Esophagus muscularis mucosa (tissue), 4 donors: ENCODE measurements around the gene PREX1. TPM values are rescaled to one million over a fixed set of nuclear protein-coding genes. Genes with fewer than 3 reads are reported as not detected.
A peak's percentile ranks its signal among the peaks of the same experiment; 100 is the strongest.

ENCODE experiments used
- DNase-seq: peaks from one replicate; pipeline ENCODE4 v3.0.0-alpha.2; 2017; ENCODE audit errors: extremely low spot score
- H3K27ac ChIP-seq, 4 donors: fragments of 200-600 bp; sonication (generic); replicated peaks in 1 of 4; 1 replicate in 3 of 4; 2 replicates in 1 of 4; pipeline ENCODE4 v1.5.1; 2016 to 2019; ENCODE audit warnings: mild to moderate bottlenecking in 1 of 4
- H3K27me3 ChIP-seq, 4 donors: fragments of 200-600 bp; sonication (generic); one replicate each; pipeline versions ENCODE4 v1.5.1 to v1.6.0; 2016 to 2019
- H3K36me3 ChIP-seq, 4 donors: fragments of 200-600 bp; sonication (generic); one replicate each; pipeline ENCODE4 v1.5.1; 2016 to 2019
- H3K4me1 ChIP-seq, 4 donors: fragments of 200-600 bp; sonication (generic); one replicate each; pipeline ENCODE4 v1.5.1; 2016 to 2019
- H3K4me3 ChIP-seq, 4 donors: fragments of 200-600 bp; sonication (generic); 1 replicate in 2 of 4; 2 replicates in 2 of 4; pipeline ENCODE4 v1.5.1; 2016 to 2019; ENCODE audit warnings: mild to moderate bottlenecking in 4 of 4, moderate library complexity in 1 of 4
- H3K9me3 ChIP-seq, 4 donors: fragments of 200-600 bp; sonication (generic); 1 replicate in 3 of 4; 2 replicates in 1 of 4; pipeline ENCODE4 v1.5.1; 2016 to 2019
- EP300 ChIP-seq: sonication (generic); formaldehyde crosslinking; IDR thresholded peaks from one replicate; pipeline ENCODE4 v1.6.1; 2017; ENCODE audit warnings: antibody characterized with exemption
- POLR2A ChIP-seq: fragments of 450-650 bp; IDR thresholded peaks from one replicate; pipeline ENCODE4 v1.6.1; 2017; ENCODE audit warnings: antibody characterized with exemption, moderate library complexity, mild to moderate bottlenecking, low read depth
- POLR2AphosphoS5 ChIP-seq, 2 donors: sonication (generic); formaldehyde crosslinking; IDR thresholded peaks; one replicate each; pipeline ENCODE4 v1.6.1; 2017; ENCODE audit warnings: antibody characterized with exemption in 2 of 2
- WGBS: methylation state at CpG from one replicate; pipeline ENCODE4 v1.1.5; 2018; 5-methylcytosine and 5-hydroxymethylcytosine counted together
- intact Hi-C: fragments of 100-400 bp; cut with DNase I; formaldehyde crosslinking; loops from one replicate; pipeline ENCODE4 v1.15.1; 2023
- total RNA-seq, 4 donors: library from RNA; depleted of rRNA; stranded (reverse); fragments of >200 nt; gene quantifications; one replicate each; pipeline versions ENCODE4 v1.1.0 to v1.2.1, GENCODE V29; 2016
- TF ChIP-seq, protein P1 (sequence below), 3 experiments: fragments of 200-600 bp in 2 of 3; fragments of 450-650 bp in 1 of 3; sonication (generic) in 2 of 3; IDR thresholded peaks; one replicate each; pipeline ENCODE4 v1.5.1; 2017 to 2019; ENCODE audit warnings: antibody characterized with exemption in 3 of 3, mild to moderate bottlenecking in 2 of 3, moderate library complexity in 1 of 3

Gene PREX1
- total RNA-seq, 4 donors from 2014 or later: 20.8 to 37.1 (median 24.3) TPM

DNA sequence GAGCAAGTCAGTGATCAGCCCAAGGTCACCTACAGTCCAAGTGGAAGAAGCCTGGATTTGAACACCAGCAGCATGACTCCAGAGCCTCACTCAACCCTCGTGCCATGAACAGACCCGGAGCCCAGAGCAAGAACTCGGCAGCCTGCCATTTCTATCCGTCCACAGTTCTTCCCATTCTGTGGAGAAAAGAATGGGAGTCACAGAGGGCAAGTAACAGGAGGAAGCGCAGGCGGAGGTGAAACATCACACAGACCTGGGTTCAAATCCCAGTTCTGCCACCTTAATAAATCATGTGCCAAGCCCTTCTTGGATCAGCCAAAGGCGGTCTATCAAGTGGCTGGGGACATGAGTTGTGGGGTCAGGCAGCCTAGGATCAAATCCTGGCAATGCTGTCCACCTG lies 4.3 kb downstream of the PREX1 start:
- H3K36me3 ChIP-seq: no peaks in the 10 kb centered on the region
- H3K9me3 ChIP-seq: no peaks in the 10 kb centered on the region
- H3K4me3 ChIP-seq: peak overlapping the region in 2 of 4 donors; percentile 13 to 31
- peak overlapping the region; percentile 40 to 73 (median 58) for H3K27ac ChIP-seq
- TF ChIP-seq EP300: no peak
- TF ChIP-seq, protein P1, sequence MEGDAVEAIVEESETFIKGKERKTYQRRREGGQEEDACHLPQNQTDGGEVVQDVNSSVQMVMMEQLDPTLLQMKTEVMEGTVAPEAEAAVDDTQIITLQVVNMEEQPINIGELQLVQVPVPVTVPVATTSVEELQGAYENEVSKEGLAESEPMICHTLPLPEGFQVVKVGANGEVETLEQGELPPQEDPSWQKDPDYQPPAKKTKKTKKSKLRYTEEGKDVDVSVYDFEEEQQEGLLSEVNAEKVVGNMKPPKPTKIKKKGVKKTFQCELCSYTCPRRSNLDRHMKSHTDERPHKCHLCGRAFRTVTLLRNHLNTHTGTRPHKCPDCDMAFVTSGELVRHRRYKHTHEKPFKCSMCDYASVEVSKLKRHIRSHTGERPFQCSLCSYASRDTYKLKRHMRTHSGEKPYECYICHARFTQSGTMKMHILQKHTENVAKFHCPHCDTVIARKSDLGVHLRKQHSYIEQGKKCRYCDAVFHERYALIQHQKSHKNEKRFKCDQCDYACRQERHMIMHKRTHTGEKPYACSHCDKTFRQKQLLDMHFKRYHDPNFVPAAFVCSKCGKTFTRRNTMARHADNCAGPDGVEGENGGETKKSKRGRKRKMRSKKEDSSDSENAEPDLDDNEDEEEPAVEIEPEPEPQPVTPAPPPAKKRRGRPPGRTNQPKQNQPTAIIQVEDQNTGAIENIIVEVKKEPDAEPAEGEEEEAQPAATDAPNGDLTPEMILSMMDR (IDR thresholded peaks at IDR 0.05): no peak
- TF ChIP-seq POLR2AphosphoS5 (IDR thresholded peaks at IDR 0.05): no peak
- no peak for TF ChIP-seq POLR2A
- WGBS: 95% methylated on average over 7 of the region's 7 CpGs
- no peak for DNase-seq
- peaks cover 0 to 26% (median 0%) of the 10 kb centered on the region in 4 donors for H3K27me3 ChIP-seq
- intact Hi-C loops: no loop called here
- H3K4me1 ChIP-seq: peaks cover 6 to 68% (median 47%) of the 10 kb centered on the region in 4 donors

- no peaks in the 10 kb centered on the region for H3K36me3 ChIP-seq
- no peaks in the 10 kb centered on the region for H3K9me3 ChIP-seq
- peak overlapping the region in 2 of 4 donors; percentile 13 to 31 for H3K4me3 ChIP-seq
- peak overlapping the region; percentile 40 to 73 (median 58) for H3K27ac ChIP-seq
- peaks cover 6 to 69% (median 42%) of the 10 kb centered on the region in 4 donors for H3K4me1 ChIP-seq
- intact Hi-C loops: no loop called here
- 62% methylated on average over 8 of the region's 8 CpGs for WGBS
- peak in 1 of 2 donors; percentile 14 for TF ChIP-seq POLR2AphosphoS5 (IDR thresholded peaks at IDR 0.05)
- no peak for TF ChIP-seq EP300
- H3K27me3 ChIP-seq: peaks cover 0 to 21% (median 0%) of the 10 kb centered on the region in 4 donors
- DNase-seq: no peak
Observed at GRCh38 chr20:48822879-48823385, 4.9 kb downstream of the PREX1 start.

DNA sequence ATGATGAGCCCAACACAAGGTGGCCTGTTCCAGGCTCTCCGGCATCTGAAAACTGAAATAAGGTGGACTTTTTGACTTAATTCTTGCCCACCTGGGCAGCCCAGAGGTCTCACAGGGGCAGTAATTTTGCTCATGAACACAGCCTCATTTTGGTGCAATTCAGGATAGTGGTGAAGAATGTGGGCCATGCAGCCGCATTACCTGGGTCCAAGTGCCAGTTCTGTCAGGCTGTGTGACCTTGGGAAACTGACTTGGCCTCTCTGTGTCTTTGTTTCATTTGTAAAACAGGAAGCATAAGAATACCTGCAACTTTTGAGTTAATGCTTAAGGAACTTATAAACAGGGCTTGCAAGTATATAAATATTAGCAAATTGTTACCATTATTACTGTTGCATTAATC lies 5.6 kb downstream of the PREX1 start:
- H3K36me3 ChIP-seq: no peaks in the 10 kb centered on the region
- intact Hi-C loops: no loop called here
- H3K9me3 ChIP-seq: no peaks in the 10 kb centered on the region
- 91% methylated on average over 2 of the region's 2 CpGs for WGBS
- H3K27ac ChIP-seq: peak overlapping the region in 1 of 4 donors; percentile 67
- H3K4me1 ChIP-seq: peaks cover 6 to 69% (median 40%) of the 10 kb centered on the region in 4 donors
- peaks cover 0 to 17% (median 0%) of the 10 kb centered on the region in 4 donors for H3K27me3 ChIP-seq
- TF ChIP-seq POLR2AphosphoS5 (IDR thresholded peaks at IDR 0.05) (no peak), EP300 (no peak), POLR2A (no peak)
- TF ChIP-seq, protein P1 (IDR thresholded peaks at IDR 0.05): no peak
- no peak for DNase-seq
- no peak overlapping the region for H3K4me3 ChIP-seq

DNA sequence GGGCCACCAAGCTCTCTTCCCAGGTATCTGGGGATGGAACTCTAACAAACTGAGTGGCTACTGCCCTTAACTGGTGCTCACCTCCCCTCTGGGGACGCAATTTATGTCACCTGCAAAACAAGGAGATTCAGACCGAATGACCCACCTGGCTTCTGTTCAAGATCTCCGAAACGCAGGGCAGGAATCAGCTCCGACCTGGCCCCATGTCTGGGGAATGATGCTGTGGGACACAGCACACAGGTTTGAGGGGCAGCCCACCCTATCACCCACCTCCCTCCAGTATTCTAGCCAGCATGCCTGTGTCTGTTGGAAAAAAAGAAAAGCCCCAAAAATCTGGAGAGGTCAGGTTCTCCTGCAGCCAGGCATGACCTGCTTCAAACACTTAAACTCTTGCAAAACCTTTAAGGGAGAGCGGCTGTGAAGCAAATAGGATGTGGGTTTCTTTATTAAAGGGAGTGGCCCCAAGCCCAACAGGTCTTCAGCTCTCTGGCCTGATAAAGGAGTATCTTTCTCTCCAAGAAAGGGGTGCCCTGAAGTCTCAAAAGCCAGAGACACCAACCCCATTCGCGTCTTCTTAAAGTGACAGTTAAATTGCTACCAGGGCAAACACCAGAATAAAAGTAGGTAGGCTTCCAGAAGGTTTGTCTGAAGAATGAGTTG lies 6.4 kb downstream of the PREX1 start:
- H3K4me3 ChIP-seq: no peak overlapping the region
- H3K4me1 ChIP-seq: peaks cover 6 to 69% (median 36%) of the 10 kb centered on the region in 4 donors
- 84% methylated on average over 8 of the region's 8 CpGs for WGBS
- no peak overlapping the region for H3K27ac ChIP-seq
- no peak for DNase-seq
- no peaks in the 10 kb centered on the region for H3K36me3 ChIP-seq
- TF ChIP-seq, protein P1 (IDR thresholded peaks at IDR 0.05): no peak
- no peak for TF ChIP-seq POLR2A
- TF ChIP-seq EP300: no peak
- no peak for TF ChIP-seq POLR2AphosphoS5 (IDR thresholded peaks at IDR 0.05)
- intact Hi-C loops: no loop called here
- no peaks in the 10 kb centered on the region for H3K9me3 ChIP-seq
- peaks cover 0 to 10% (median 0%) of the 10 kb centered on the region in 4 donors for H3K27me3 ChIP-seq

GRCh38 chr20:48820649-48820973 lies 7.2 kb downstream of the PREX1 start:
- Histone ChIP-seq H3K27ac (peak overlapping the region in 1 of 4 donors; percentile 14), H3K4me1 (peaks cover 6 to 63% (median 30%) of the 10 kb centered on the region in 4 donors), H3K27me3 (peaks cover 0 to 5% (median 0%) of the 10 kb centered on the region in 4 donors), H3K4me3 (no peak overlapping the region), H3K9me3 (no peaks in the 10 kb centered on the region), H3K36me3 (no peaks in the 10 kb centered on the region)
- 91% methylated on average over 8 of the region's 8 CpGs for WGBS
- intact Hi-C loops: no loop called here
- TF ChIP-seq, protein P1 (IDR thresholded peaks at IDR 0.05): no peak
- TF ChIP-seq EP300 (no peak), POLR2A (no peak), POLR2AphosphoS5 (IDR thresholded peaks at IDR 0.05) (no peak)
- DNase-seq: no peak
